Effector CD8-positive, alpha-beta T cell (primary cell): Measurements from ENCODE around the gene NOS1AP.
"Not testable (repeated sequence)": the region's sequence is repeated elsewhere in the genome, so short reads cannot be mapped to it uniquely, and the experiment has no call there.

Source experiments
- DNase-seq: peaks from one replicate; lab custom pipeline; 2025; lab: John Stamatoyannopoulos, UW

Gene NOS1AP

GRCh38 chr1:162056579-162056978, 12.9 kb upstream of the NOS1AP start:
- DNase-seq, result no peak

GRCh38 chr1:162059721-162060120, 9.8 kb upstream of the NOS1AP start:
- no peak for DNase-seq

GRCh38 chr1:162060314-162060713, 9.2 kb upstream of the NOS1AP start:
- no peak for DNase-seq

DNA sequence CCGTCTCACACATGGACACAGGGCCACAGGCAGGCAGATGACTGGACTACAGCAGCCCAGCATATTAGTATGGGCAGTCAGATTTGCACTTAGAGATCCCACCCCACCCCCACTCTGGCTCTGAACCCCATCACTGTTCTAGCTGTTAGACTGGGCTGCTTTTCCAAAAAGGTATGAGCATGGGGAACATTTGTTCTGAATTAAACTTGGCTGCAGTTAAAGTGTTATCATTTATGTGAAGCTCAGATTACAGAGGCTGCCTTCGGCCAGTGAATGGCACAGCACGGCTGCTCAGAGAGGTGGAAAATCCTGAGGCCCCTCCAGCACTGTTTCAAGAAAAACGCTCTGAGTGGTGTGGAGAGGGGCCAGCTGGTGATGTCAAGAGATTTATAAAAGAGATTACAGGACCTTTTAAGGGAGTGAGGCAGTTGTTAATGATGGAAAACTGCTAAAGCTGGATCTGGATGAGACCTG, 6.9 kb upstream of the NOS1AP start:
- no peak for DNase-seq

GRCh38 chr1:162065016-162065415, 4.5 kb upstream of the NOS1AP start:
- DNase-seq, result no peak

- DNase-seq, result not testable (repeated sequence)
Observed at GRCh38 chr1:162066836-162067235, 2.7 kb upstream of the NOS1AP start.

DNA sequence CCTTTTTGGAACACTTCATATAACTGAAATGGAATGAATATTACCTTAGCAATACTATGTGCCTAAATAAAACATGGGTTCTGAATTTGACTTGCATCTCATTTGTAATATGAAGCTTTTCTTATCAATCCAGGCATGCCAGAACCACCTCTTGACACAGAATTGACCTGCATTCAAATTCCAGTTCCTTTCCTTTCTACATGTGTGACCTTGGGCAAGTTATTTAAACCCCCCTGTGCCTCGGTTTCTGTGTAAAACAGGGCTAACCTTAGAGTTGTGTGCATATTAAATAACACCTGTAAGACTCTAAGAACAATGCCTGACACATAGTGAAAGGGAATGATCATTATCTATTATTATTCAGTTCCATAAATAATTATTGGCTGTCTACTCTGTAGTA, 2.0 kb upstream of the NOS1AP start:
- DNase-seq, result no peak

DNA sequence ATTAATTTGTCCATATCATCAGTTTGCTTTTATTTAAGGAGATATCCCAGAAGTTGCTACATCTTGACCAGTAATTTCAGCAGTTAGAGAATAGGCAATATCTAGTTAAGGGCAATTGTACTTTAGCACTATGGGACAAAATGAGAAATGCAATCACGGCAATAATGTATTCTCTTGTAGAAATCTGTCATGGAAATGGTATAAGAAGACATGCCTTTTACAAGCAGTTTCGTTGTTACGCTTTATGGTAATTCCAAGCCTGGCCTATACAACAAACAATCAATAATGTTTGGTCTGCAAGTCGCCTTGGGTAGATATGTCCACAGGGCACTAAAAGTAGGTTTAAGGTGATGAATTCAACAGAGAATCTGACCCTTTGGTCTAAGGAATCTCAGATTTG, 1.2 kb upstream of the NOS1AP start:
- no peak for DNase-seq

- no peak for DNase-seq
Observed at GRCh38 chr1:162070094-162070748, 730 bp downstream of the NOS1AP start.

DNA sequence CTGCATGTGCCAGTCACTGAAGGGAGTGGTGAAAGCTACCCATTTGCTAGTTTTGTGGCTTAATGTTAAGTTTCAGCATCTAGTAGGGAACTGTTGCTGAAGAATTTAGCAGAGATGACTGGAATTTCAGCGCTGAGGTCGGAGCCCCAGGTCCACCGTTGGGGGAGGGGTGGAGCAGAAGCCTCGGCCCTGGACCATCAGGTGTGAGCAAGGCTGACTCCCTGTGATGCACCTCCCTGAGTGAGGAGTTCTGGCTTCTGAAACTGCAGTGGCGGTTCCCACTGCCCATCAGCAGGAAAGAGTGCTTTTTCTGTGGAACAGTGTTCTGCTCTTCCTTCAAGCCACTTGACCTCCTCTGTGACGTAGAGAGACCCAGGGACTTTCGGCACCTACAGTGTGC, 1.3 kb downstream of the NOS1AP start:
- DNase-seq, result no peak

DNA sequence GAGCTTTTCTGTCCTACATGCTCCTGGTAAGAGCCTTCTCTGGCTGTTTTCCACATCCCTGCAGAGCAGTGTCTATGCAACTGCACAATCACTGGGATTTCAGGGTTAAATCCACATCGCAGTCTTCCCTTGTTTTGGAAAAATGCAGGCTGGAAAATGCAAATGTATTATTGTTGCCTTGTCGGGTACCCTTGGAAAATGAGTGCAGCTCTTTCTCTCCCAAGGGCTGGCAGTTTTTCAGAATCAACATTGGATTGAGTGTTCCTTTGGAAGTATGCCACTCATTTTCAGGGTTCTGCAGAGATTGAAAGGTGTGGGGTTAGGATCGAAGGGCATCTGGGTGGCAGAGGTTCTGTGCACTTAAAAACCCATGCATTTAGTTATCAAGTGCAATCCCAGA, 3.2 kb downstream of the NOS1AP start:
- no peak for DNase-seq

DNA sequence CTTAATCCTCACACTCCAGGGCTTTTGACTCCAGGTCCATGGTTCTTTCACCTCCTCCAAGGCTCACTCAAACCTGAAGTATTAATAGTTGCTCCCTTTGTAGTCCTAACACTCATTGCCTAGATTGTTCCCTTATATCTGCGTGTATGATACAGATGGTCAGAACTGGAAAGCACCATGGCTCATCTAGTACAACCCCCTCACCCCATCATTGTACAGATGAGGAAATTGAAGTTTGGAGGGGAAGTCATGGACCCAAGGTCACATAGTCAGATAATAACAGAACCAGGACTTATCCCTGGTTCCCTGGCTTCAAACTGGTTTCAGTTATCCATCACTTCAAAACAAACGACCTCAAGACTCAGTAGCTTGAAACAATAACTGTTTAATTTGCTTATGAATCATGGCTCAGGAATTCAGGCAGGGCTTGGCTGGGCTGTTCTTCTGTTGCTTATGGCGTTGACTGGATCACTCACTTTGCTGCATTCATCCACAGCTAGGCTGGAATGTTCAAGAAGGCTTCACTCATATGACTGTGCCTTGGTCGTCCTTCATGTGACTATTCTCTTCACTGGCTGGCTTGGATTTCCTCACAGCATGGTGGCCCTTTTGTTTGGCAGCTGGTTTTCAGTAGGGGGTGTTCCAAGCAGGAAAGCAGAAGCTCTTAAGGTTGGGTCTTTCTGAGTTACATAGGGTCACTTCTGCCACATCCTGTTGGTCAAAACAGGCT, 5.0 kb downstream of the NOS1AP start:
- DNase-seq, result no peak

- no peak for DNase-seq
Observed at GRCh38 chr1:162075862-162076261, 6.4 kb downstream of the NOS1AP start.

DNA sequence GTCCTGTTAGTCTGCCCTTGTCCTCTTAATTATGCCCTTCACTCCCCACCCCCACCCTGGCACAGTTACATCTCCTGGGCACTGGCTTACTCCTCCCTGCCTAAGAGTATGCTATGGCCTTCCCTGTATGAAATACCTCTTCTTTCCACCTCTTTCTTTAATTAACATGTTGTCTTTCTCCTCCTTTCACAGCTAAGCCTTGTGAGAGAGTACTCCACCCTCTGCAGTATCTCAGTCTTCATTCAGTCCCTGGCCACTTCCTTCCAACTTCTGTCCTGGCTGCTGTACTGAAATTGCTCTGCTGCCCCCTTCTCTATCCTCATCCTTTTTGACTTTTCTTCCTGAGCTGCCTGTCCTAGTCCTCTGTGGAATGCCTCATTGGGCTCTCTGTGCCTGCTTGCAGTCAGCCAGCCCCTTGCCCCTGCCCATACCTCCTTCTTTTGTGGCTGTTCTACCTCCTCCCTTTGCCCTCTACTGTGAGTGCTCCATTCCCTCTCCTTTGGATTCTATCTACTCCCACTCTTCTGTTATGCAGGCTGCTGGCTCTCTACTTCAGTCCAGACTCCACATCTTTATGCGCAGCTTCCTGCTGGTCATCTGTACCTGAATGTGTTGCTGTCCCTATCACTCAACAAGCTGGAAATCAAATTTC, 8.3 kb downstream of the NOS1AP start:
- no peak for DNase-seq

DNA sequence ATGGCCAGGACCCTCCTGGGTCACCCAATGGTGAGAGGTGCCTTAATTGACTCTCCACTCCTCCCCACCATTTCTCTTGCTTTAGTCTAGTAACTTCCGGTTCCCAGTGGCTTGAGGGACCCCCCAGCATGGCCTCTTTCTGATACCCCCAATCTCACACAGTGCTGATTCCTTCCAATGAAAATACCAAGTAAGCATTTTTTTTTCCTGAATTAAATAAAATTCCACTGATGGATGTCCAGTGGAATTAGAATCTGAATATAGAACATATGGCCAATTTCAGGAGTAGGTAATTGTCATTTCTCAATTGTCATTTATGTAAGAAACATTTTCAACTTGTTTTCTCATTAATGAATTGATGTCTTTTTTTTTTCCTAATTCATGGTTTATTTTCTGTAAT, 9.5 kb downstream of the NOS1AP start:
- DNase-seq, result no peak

DNA sequence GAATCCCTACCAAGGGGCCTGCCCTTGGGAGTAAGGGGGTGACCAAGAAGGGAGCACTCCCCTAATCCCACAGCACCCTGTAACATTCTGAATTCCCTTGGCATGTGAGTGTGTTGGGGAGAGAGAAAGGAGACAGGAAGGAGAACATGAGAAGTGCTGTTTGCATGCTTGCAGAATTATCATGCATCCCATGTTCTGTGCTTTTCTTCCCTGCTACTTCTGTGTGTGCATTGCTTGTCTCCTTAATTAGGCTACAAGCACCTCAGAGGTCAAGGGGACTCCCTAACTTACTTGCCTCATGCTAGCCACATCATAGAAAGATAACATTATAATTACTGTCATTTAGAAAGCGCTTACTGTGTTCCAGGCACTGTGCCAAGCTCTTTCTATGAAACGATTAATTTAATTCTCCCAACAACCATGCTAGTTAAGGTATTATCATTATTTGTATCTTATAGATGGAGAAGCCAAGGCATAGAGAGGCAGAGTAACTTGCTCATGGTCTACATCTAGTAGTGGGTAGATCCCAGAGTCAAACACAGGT, 11.1 kb downstream of the NOS1AP start:
- DNase-seq, result no peak

GRCh38 chr1:162081316-162081715, 11.8 kb downstream of the NOS1AP start:
- DNase-seq, result no peak

- DNase-seq, result not testable (repeated sequence)
Observed at GRCh38 chr1:162082080-162082479, 12.6 kb downstream of the NOS1AP start.

- no peak for DNase-seq
Observed at GRCh38 chr1:162083273-162083672, 13.8 kb downstream of the NOS1AP start.

DNA sequence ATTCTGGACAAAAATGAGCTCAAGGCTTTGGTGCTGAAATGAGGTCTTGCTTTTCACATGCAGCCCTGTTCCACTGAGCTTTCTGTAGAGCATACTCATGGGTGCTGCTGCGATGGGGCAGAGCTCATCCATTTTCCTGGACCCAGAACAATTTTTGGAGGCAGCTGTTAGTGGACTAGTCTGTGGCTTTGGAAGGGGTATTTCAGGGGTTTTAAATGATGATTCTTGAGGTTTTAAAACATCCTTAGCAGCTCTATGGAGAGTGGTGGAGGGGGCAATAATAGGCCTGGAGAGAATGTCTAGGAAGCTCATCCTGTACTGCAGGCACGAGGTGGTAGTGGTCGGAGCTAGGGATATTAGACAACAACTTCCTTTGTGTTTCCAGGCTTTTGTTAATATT, 16.5 kb downstream of the NOS1AP start:
- DNase-seq, result no peak

- no peak for DNase-seq
Observed at GRCh38 chr1:162087111-162087510, 17.6 kb downstream of the NOS1AP start.

- DNase-seq, result no peak
Observed at GRCh38 chr1:162087574-162087973, 18.1 kb downstream of the NOS1AP start.
